Mucosa of descending colon (tissue), 3 donors: ENCODE results near the gene ACBD3. TPM values are rescaled to one million over a fixed set of nuclear protein-coding genes. Genes with fewer than 3 reads are reported as not detected.

Experiments used
- ATAC-seq: fragments of 200-7000 bp; cut with Tn5 transposase; one replicate; pipeline ENCODE4 v1.9.1; 2020; ENCODE audit warnings: mild to moderate bottlenecking, moderate library complexity
- DNase-seq, 3 donors: peaks; one replicate each; pipeline ENCODE4 v3.0.0-alpha.2; 2020
- H3K36me3 ChIP-seq: fragments of 200-600 bp; one replicate; pipeline ENCODE4 v1.8.0; 2021; ENCODE audit warnings: low read depth, mild to moderate bottlenecking
- H3K4me1 ChIP-seq: fragments of 200-600 bp; one replicate; pipeline ENCODE4 v1.8.0; 2021; ENCODE audit warnings: low read depth, mild to moderate bottlenecking
- H3K4me3 ChIP-seq: fragments of 200-600 bp; one replicate; pipeline ENCODE4 v1.8.0; 2021; ENCODE audit warnings: mild to moderate bottlenecking
- H3K9me3 ChIP-seq: fragments of 200-600 bp; one replicate; pipeline ENCODE4 v1.8.0; 2021; ENCODE audit warnings: mild to moderate bottlenecking
- intact Hi-C, 2 donors: fragments of 100-400 bp; cut with DNase I in 1 of 2; cut with micrococcal nuclease in 1 of 2; formaldehyde crosslinking; loops; one replicate each; pipeline versions ENCODE4 v1.11.0 to v1.11.1; 2022; cut with DNase I, micrococcal nuclease
- total RNA-seq, 3 donors: library from RNA; stranded (reverse); fragmentation: NEBNext Ultra II Directional in 2 of 3; extraction: Animal tissue kit (Norgen Biotek cat#: 25700) in 2 of 3; gene quantifications; one replicate each; pipeline versions ENCODE4 v1.2.1 to v1.2.4, GENCODE V29; 2021 to 2023
- TF ChIP-seq, protein P1 (sequence below): fragments of 200-600 bp; IDR thresholded peaks from one replicate; pipeline ENCODE4 v1.8.0; 2022; ENCODE audit warnings: antibody characterized with exemption, mild to moderate bottlenecking
- donor health status: DM: no; HTN: no; CAD: no; lungs with moderate emphysema.
- donor health status: DM: no; HTN: no; CAD: no.
- donor health status: DM: no; HTN: yes; CAD: no.

Gene ACBD3
- total RNA-seq, 3 donors from 2014 or later: 36.6 to 49.9 (median 48.0) TPM

DNA sequence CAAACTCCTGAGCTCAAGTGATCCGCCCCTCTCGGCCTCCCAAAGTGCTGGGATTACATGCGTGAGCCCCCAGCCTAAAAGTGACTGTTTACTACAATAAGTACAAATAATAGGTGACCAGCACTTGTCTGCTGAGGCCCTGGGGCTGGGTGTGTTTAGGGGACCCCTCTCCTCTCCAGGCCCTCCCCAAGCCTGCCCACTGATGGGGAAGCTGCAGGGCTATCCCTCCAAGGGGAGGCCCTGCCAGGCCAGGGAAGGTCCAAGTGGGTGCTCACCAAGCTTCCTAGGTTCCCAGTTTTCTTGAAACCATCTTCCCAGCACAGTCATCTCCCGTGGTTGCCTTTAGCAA is 63.4 kb downstream of the ACBD3 start:
- TF ChIP-seq, protein P1, sequence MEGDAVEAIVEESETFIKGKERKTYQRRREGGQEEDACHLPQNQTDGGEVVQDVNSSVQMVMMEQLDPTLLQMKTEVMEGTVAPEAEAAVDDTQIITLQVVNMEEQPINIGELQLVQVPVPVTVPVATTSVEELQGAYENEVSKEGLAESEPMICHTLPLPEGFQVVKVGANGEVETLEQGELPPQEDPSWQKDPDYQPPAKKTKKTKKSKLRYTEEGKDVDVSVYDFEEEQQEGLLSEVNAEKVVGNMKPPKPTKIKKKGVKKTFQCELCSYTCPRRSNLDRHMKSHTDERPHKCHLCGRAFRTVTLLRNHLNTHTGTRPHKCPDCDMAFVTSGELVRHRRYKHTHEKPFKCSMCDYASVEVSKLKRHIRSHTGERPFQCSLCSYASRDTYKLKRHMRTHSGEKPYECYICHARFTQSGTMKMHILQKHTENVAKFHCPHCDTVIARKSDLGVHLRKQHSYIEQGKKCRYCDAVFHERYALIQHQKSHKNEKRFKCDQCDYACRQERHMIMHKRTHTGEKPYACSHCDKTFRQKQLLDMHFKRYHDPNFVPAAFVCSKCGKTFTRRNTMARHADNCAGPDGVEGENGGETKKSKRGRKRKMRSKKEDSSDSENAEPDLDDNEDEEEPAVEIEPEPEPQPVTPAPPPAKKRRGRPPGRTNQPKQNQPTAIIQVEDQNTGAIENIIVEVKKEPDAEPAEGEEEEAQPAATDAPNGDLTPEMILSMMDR: no peak
- Histone ChIP-seq H3K4me3 (no peak overlapping the region), H3K9me3 (no peaks in the 10 kb centered on the region), H3K4me1 (peaks cover 43% of the 10 kb centered on the region), H3K36me3 (no peaks in the 10 kb centered on the region)
- DNase-seq (no peak), ATAC-seq (no peak)
- intact Hi-C loops: loop anchor here (5.0 to 10.0 kb wide), 2 partner anchors 56 to 58 kb away; partner anchors contain the start of gene H3-3A (in 1 of the 2)

DNA sequence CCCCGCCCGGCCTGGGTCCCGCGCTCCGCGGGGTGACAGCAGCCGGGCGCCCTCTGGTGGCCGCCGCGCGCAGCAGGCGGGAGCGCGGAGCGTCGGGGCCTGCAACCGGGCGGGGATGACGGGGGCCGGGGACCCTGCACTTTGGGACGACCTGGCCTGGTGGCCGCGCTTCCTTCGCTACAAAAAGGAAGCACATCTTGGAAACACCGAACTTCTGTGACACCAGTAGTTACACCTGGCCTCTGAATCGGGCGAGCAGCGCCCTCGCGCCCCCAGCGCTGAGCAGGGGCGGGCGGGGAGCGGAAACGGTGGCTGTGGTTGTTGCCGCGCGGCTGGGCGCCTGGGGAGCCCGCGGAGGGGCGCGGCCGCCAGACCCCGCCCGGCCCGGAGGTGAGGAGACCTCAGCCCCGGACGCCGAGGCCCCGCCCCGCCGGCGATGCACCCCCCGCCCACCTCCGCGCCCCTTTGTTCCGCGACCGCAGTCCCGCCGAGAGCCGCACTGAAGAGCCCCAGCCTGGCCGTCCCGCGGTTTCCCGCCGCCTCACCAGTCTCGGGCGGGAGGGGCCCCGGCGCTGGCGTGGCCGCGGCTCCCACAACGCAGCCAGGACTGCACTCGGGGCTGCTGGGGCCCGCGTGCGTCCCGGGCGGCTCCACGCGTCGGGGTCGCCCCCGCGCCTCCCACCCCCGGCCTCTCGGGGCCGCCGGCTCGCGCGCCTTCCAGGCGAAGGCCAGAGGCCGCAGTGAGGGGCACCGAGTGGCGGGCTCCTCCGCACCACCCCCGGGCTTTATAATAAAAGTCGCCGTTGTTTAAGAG is 64.7 kb downstream of the ACBD3 start:
- DNase-seq: peak; percentile 82 to 89 (median 87)
- H3K36me3 ChIP-seq: no peaks in the 10 kb centered on the region
- peaks cover 32% of the 10 kb centered on the region for H3K4me1 ChIP-seq
- TF ChIP-seq, protein P1: peak; percentile 92
- peak; percentile 67 for ATAC-seq
- intact Hi-C loops: loop anchor here (5.0 to 10.0 kb wide), 2 partner anchors 54 to 57 kb away; partner anchors contain the start of gene H3-3A (in 1 of the 2)
- no peaks in the 10 kb centered on the region for H3K9me3 ChIP-seq
- H3K4me3 ChIP-seq: peak overlapping the region; percentile 35

DNA sequence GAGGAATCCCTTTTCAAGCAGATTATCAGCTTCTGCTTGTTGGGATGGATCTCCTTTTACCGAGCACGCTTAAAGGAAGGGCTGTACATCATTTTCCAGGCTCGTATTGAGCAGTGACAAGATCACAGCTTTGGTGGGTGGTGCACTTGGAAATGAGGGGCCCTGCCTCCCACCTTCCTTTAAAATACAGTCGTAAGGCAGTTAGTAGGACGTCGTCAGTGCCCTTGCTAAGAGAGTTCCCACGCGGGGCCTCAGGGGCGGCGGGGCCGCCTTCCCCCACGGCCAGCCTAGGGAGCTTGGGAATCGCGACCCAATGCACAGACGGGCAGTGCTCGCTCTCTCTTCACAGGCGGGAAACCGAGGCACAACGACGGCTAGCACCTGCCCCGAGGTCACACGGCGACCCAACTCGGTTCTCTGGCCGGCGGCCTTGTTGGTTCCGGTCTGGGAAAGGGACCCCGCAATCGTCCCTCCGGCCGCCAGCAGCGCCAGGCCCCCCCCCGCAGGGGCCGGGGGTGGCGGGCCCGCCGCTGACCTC is 65.4 kb downstream of the ACBD3 start:
- no peak overlapping the region for H3K4me3 ChIP-seq
- DNase-seq (no peak), ATAC-seq (no peak)
- no peaks in the 10 kb centered on the region for H3K9me3 ChIP-seq
- H3K4me1 ChIP-seq: peaks cover 29% of the 10 kb centered on the region
- intact Hi-C loops: loop anchor here (5.0 to 10.0 kb wide), 2 partner anchors 54 to 56 kb away; partner anchors contain the start of gene H3-3A (in 1 of the 2)
- H3K36me3 ChIP-seq: no peaks in the 10 kb centered on the region
- TF ChIP-seq, protein P1: no peak

DNA sequence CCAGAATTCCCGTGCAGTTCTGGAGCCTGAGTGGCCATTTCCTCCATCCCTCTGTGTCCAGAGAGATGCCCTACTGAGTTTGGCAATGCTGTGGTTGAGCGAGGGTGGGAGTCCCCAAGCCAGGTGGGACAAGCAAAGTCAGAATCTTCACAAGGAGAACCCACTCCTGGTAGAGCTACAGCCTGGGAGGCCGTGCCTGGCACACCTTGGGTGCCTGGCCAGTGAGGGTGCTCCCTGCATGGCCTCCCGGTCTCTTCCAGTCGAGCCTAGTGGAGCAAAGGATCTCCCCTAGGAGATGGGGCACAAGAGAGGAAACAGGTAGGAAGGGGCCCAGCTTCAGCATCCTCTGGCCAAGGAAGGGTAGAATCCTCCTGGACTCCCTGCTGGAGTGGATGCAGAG is 66.1 kb downstream of the ACBD3 start:
- ATAC-seq (no peak), DNase-seq (no peak)
- Histone ChIP-seq H3K9me3 (no peaks in the 10 kb centered on the region), H3K4me3 (no peak overlapping the region), H3K4me1 (peaks cover 28% of the 10 kb centered on the region), H3K36me3 (no peaks in the 10 kb centered on the region)
- TF ChIP-seq, protein P1: no peak
- intact Hi-C loops: loop anchor here (5.0 to 10.0 kb wide), 2 partner anchors 53 to 56 kb away; partner anchors contain the start of gene H3-3A (in 1 of the 2)

DNA sequence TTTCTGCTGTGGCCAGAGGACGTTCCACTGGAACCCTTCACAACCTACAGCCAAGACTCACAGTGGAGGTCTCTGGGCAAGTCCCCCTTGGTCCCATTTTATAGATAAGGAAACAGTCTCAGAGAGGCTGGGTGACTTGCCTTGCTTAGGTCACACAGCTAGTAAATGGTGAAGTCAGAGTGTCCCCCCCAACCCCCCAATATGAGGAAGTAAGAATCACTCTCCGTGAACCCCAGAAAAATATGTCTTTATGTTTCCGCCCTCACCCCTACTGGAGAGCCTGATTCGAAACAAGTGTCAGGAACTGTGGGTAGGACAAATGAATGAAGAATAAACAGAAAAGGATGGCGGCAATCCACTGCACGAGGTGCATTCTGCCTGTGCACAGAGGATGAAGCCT is 67.4 kb downstream of the ACBD3 start:
- Histone ChIP-seq H3K36me3 (no peaks in the 10 kb centered on the region), H3K4me3 (no peak overlapping the region), H3K9me3 (no peaks in the 10 kb centered on the region), H3K4me1 (peaks cover 21% of the 10 kb centered on the region)
- ATAC-seq: no peak
- TF ChIP-seq, protein P1: no peak
- intact Hi-C loops: no loop called here
- DNase-seq: no peak
